Esophagus squamous epithelium (tissue), 4 donors: ENCODE measurements around the gene PARVA.

Experiments used
- CTCF ChIP-seq, 6 experiments: fragments of 450-650 bp in 4 of 6; fragments of 200-600 bp in 2 of 6; sonication (generic) in 2 of 6; IDR thresholded peaks; one replicate each; pipeline ENCODE4 v1.5.1; 2016 to 2019; ENCODE audit warnings: antibody characterized with exemption in 6 of 6, mild to moderate bottlenecking in 4 of 6, moderate library complexity in 4 of 6
- POLR2A ChIP-seq, 4 donors: fragments of 450-650 bp; IDR thresholded peaks; one replicate each; pipeline ENCODE4 v1.6.1; 2017; ENCODE audit warnings: antibody characterized with exemption in 4 of 4, mild to moderate bottlenecking in 4 of 4, moderate library complexity in 3 of 4

GRCh38 chr11:12525466-12526055 is 148.2 kb downstream of the PARVA start:
- TF ChIP-seq CTCF (IDR thresholded peaks at IDR 0.05) (no peak), POLR2A (IDR thresholded peaks at IDR 0.05) (no peak)
